SJSA1 (cell line): ENCODE data around the gene VWA5B1. TPM values are rescaled to one million over a fixed set of nuclear protein-coding genes. Genes with fewer than 3 reads are reported as not detected.

Experiments used
- DNase-seq, 2 experiments: peaks; one replicate each; pipeline ENCODE4 v3.0.0-alpha.2; 2015 to 2020; ENCODE audit warnings: low spot score in 2 of 2, low read depth in 1 of 2
- H3K27ac ChIP-seq: fragments of 250-450 bp; sonication (Bioruptor Pico); 2 replicates; pipeline ENCODE4 v1.5.1; 2020; ENCODE audit warnings: mild to moderate bottlenecking, moderate library complexity
- H3K27me3 ChIP-seq: fragments of 250-450 bp; sonication (Bioruptor Pico); replicated peaks from 2 replicates; pipeline ENCODE4 v1.5.1; 2020; ENCODE audit warnings: mild to moderate bottlenecking, moderate library complexity
- H3K36me3 ChIP-seq: fragments of 250-450 bp; sonication (Bioruptor Pico); 2 replicates; pipeline ENCODE4 v1.5.1; 2020; ENCODE audit warnings: mild to moderate bottlenecking
- H3K4me1 ChIP-seq: fragments of 250-450 bp; sonication (Bioruptor Pico); replicated peaks from 2 replicates; pipeline ENCODE4 v1.6.1; 2021; ENCODE audit warnings: mild to moderate bottlenecking
- H3K4me3 ChIP-seq: fragments of 250-450 bp; sonication (Bioruptor Pico); 2 replicates; pipeline ENCODE4 v1.5.1; 2020; ENCODE audit warnings: mild to moderate bottlenecking
- H3K9me3 ChIP-seq: fragments of 250-450 bp; sonication (Bioruptor Pico); replicated peaks from 2 replicates; pipeline ENCODE4 v1.5.1; 2020; ENCODE audit warnings: mild to moderate bottlenecking
- total RNA-seq: library from RNA; depleted of rRNA; stranded (reverse); fragments of >200 nt; shearing (Covaris generic); gene quantifications from 2 replicates; pipeline ENCODE4 v1.2.3, GENCODE V29; 2014

VWA5B1 gene
- total RNA-seq, 1 experiment from 2014 or later = not detected

DNA sequence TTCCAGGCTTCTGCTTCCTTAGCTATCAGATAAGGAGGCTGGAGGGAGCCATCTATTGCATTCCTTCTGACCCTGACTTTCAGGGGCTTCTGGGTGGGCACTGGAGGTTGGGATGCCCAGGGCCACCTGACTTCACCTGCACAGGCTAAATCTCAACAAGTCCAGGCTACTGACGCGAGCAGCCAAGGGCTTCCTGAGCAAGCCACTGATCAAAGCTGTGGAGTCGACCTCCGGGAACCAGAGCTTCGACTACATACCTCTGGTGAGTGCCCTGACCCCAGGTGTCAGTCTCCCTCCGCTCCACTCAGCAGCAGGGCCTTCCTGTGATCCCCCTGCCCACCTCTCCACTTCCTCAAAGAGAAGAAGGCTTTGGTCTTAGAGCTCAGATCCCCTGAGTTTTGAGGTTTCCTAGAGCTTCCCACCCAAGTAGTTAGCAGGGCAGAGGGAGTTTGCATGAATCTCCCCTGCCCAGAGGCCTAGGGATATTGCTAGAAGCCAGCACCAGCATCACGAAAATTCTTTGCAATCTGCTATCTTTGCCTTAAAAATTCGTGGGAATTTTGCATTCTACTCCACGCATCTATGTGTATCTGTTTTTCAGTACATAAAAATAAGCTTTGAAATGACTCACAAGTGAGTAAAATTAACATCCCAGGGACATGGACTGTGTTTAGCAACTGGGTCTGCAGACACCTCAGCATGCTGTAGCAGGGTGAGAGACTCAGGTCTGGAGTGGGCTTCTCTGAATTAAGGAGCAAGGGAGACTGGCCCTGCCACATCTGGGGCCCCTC lies 61.4 kb downstream of the VWA5B1 start:
- DNase-seq = no peak
- H3K9me3 ChIP-seq = no peaks in the 10 kb centered on the region
- H3K27ac ChIP-seq = no peak overlapping the region
- no peaks in the 10 kb centered on the region for H3K36me3 ChIP-seq
- no peaks in the 10 kb centered on the region for H3K27me3 ChIP-seq
- H3K4me1 ChIP-seq = no peaks in the 10 kb centered on the region
- no peak overlapping the region for H3K4me3 ChIP-seq

DNA sequence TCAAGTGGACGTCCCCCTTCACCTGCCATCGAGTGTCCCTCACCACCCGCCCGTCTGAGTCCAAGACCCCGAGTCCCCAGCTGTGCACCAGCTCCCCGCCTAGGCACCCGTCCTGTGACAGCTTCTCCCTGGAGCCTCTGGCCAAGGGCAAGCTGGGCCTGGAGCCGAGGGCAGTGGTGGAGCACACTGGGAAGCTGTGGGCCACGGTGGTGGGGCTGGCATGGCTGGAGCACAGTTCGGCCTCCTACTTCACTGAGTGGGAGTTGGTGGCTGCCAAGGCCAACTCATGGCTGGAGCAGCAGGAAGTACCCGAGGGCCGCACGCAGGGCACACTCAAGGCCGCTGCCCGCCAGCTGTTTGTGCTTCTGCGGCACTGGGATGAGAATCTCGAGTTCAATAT lies 63.2 kb downstream of the VWA5B1 start:
- peaks cover 10% of the 10 kb centered on the region for H3K4me1 ChIP-seq
- no peak overlapping the region for H3K27ac ChIP-seq

DNA sequence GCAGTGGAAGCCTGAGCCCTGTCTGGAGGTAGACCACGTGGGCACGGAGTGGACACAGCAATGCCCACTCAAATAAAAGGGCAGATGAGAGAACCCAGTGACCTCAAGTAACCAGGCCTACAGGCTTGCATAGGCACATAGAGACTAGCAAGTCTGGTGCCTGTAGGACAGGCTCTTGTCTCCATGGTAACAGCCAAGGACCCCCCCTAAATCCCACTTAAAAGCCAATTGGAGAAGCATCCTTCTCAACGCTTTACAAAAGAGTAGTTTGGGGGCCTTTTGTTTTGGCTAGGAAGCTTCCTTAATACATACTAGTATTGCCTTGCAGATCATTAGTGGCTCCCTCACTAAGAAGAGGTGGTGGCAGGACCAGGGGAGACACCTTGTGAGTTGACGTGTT lies 63.9 kb downstream of the VWA5B1 start:
- Histone ChIP-seq H3K36me3 (no peaks in the 10 kb centered on the region), H3K27me3 (no peaks in the 10 kb centered on the region), H3K4me1 (peaks cover 18% of the 10 kb centered on the region), H3K9me3 (no peaks in the 10 kb centered on the region), H3K27ac (no peak overlapping the region), H3K4me3 (no peak overlapping the region)
- DNase-seq = no peak

More for the DNA sequence above, 63.2 kb downstream of the VWA5B1 start:
- Histone ChIP-seq H3K9me3 (no peaks in the 10 kb centered on the region), H3K27me3 (no peaks in the 10 kb centered on the region), H3K4me3 (no peak overlapping the region), H3K36me3 (no peaks in the 10 kb centered on the region)
- no peak for DNase-seq

DNA sequence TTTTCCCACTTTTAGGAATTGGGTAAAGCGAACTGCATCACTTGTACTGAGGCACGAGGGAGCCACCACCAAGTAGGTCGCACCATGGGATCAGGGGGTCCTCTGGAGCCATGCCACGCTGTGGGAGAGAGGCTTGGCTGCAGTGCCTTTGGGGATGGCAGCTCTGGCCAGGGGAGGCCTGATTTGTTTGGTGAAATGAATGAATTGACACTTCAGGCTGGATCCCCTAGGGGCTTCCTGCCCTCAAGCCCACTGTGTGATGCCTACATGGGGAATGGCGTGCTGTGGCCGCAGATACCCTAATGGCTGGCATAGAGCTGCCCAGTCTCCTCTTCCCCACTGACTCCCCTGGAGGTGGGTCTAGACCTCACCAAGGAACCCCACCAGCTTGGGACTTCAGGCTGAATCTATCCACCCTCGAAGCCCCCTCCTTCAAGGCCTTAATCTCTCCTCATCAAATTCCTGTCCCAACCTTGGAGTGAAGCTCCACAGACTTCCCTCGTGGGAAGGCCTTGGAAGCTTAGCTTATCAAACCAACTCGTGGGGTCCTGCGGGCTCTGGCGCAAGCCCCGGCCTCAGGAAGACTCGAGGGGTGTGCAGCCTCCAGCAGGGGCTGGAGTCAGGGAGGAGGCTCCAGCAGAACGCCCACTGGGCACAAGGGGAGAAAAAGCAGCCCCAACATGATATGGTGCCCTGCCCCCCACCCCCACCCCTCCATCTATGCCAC lies 64.6 kb downstream of the VWA5B1 start:
- Histone ChIP-seq H3K36me3 (no peaks in the 10 kb centered on the region), H3K4me1 (peaks cover 20% of the 10 kb centered on the region), H3K9me3 (no peaks in the 10 kb centered on the region), H3K27ac (no peak overlapping the region), H3K4me3 (no peak overlapping the region), H3K27me3 (no peaks in the 10 kb centered on the region)
- DNase-seq = no peak

DNA sequence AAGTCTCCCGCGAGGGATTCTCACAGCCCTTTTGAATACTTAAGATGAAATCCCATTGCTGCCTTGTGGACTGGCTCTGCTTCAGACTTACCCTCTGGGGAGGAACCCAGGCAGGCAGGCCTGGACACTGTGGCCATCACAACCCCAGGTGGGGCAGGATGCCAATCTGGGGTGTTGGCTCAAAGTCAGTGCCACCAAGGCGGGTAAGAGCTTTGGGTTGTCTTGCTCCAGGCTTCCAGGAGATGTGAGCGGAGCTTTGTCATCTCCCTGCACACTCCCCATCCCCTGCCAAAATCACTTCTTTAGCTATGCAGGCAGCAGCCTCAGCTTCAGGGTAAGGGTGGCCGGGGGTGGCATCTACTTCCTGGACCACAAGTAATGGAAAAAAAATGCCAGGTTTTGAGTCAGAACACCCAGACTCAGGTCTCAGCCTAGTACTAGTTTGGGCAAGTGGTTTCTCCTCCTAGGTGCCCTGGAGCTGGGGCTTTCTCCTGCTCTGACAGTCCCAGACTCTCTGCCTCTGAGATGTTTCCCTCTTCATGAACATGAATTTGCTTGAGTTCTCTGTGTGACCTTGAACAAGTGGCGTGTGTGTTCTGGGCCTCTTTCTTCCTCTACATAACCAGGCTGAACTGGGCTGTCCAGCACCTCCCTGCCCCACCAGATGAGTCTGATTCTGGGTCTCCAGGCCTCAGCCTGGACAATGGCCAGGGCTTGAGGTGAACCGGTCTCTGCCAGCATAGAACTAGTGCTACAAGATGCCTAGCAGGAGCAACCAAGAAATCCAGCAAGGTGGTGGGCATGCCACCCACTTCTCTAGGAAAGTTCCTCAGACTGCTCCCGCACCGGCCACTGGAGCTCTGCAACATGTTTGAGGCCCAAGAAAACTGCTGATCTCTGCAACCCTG lies 65.4 kb downstream of the VWA5B1 start:
- H3K27me3 ChIP-seq = no peaks in the 10 kb centered on the region
- no peak overlapping the region for H3K27ac ChIP-seq
- no peaks in the 10 kb centered on the region for H3K36me3 ChIP-seq
- H3K9me3 ChIP-seq = no peaks in the 10 kb centered on the region
- H3K4me3 ChIP-seq = no peak overlapping the region
- no peak for DNase-seq
- H3K4me1 ChIP-seq = peaks cover 25% of the 10 kb centered on the region

DNA sequence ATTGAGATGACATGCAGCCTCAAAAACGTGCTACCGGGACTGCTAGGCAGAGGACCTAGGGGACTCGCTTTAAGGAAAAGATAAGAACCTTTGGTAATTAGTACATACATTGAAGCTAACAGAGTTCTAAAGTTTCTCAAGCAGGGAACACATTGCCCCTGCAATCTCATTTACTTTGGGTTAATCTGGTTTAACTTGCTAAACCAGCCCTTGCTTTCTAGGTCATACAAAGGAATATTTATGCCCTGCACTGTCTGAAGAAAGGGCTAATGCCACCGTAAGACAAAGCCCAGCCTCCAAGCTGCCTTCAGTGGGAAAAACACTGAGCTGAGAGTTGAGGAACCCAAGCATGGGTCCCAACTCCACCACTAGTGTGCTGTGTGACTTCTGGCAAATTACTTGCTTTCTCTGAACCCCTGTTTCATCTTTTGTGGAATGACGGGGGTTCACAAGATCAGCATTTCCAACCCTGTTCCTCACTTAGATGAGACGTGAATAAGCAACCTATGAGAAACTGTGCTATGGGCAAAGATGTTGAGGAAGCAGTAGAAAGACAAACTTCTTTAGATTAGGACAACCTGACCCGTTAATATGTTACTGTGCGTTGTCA lies 66.3 kb downstream of the VWA5B1 start:
- no peaks in the 10 kb centered on the region for H3K36me3 ChIP-seq

GRCh38 chr1:20357796-20358195 lies 67.1 kb downstream of the VWA5B1 start:
- Histone ChIP-seq H3K4me1 (peaks cover 36% of the 10 kb centered on the region), H3K4me3 (no peak overlapping the region), H3K27me3 (no peaks in the 10 kb centered on the region), H3K9me3 (no peaks in the 10 kb centered on the region), H3K36me3 (no peaks in the 10 kb centered on the region), H3K27ac (no peak overlapping the region)
- DNase-seq = no peak

More for the DNA sequence above, 66.3 kb downstream of the VWA5B1 start:
- Histone ChIP-seq H3K4me1 (peaks cover 34% of the 10 kb centered on the region), H3K4me3 (no peak overlapping the region), H3K27me3 (no peaks in the 10 kb centered on the region), H3K27ac (no peak overlapping the region), H3K9me3 (no peaks in the 10 kb centered on the region)
- DNase-seq = no peak

DNA sequence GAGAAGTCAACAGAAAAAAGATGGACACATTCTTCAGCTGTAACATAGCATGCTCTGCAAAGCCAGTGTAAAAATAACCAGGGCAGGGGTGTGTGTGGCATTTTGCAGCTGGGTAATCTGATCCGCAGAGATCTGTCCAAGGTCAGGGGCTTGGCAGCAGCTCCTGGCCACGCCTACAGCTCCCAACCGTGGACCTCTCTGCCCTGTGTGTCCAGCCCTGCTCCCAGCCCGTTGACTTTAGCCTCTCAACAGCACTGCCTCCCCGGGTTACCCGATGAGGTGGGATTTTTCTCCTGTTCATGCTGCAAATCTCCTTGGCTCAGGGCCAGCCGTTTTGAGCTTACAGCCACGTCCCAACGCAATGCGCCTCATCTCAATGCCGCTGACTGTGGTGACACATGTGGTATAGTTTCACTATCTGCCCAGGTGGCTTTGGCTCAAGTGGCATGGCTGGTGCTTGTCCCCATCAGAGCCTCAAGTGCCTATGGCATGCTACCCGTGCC lies 68.1 kb downstream of the VWA5B1 start:
- H3K36me3 ChIP-seq = no peaks in the 10 kb centered on the region
- peaks cover 36% of the 10 kb centered on the region for H3K4me1 ChIP-seq
- peak; percentile 63 to 67 for DNase-seq
- H3K4me3 ChIP-seq = no peak overlapping the region
- no peak overlapping the region for H3K27ac ChIP-seq
- no peaks in the 10 kb centered on the region for H3K27me3 ChIP-seq
- no peaks in the 10 kb centered on the region for H3K9me3 ChIP-seq

- no peak for DNase-seq
- Histone ChIP-seq H3K27me3 (no peaks in the 10 kb centered on the region), H3K9me3 (no peaks in the 10 kb centered on the region), H3K36me3 (no peaks in the 10 kb centered on the region), H3K4me3 (no peak overlapping the region), H3K27ac (no peak overlapping the region), H3K4me1 (peaks cover 36% of the 10 kb centered on the region)
Measured at GRCh38 chr1:20359451-20360330, 69.0 kb downstream of the VWA5B1 start.

GRCh38 chr1:20361401-20361800 lies 70.7 kb downstream of the VWA5B1 start:
- Histone ChIP-seq H3K4me1 (peaks cover 39% of the 10 kb centered on the region), H3K36me3 (no peaks in the 10 kb centered on the region), H3K27me3 (peaks cover 5% of the 10 kb centered on the region), H3K27ac (peak overlapping the region; percentile 65), H3K4me3 (no peak overlapping the region), H3K9me3 (no peaks in the 10 kb centered on the region)
- peak; percentile 92 to 96 for DNase-seq

GRCh38 chr1:20361805-20362381 lies 71.2 kb downstream of the VWA5B1 start:
- Histone ChIP-seq H3K9me3 (peaks cover 2% of the 10 kb centered on the region; the same call in 1 of the 2 replicates), H3K4me1 (peaks cover 43% of the 10 kb centered on the region), H3K27me3 (peaks cover 10% of the 10 kb centered on the region), H3K4me3 (no peak overlapping the region), H3K27ac (peak overlapping the region; percentile 65), H3K36me3 (no peaks in the 10 kb centered on the region)
- DNase-seq = peak; percentile 84 to 92

- no peak for DNase-seq
- H3K36me3 ChIP-seq = no peaks in the 10 kb centered on the region
- H3K4me1 ChIP-seq = peaks cover 50% of the 10 kb centered on the region
- peaks cover 3% of the 10 kb centered on the region; the same call in 1 of the 2 replicates for H3K9me3 ChIP-seq
- peaks cover 17% of the 10 kb centered on the region for H3K27me3 ChIP-seq
- no peak overlapping the region for H3K4me3 ChIP-seq
- H3K27ac ChIP-seq = no peak overlapping the region
Measured at GRCh38 chr1:20362856-20363255, 72.2 kb downstream of the VWA5B1 start.
